A204.1 (cell line): ENCODE results near the gene DKK2.
"Not testable (repeated sequence)": the region's sequence is repeated elsewhere in the genome, so short reads cannot be mapped to it uniquely, and the experiment has no call there.

Experiments
- FAIRE-seq: peaks from 2 replicates; lab custom pipeline; 2012; peaks lifted over from hg19 to GRCh38; lab: Jason Lieb, UNC

DKK2 gene

GRCh38 chr4:106909486-106910188, 126.5 kb downstream of the DKK2 start:
- no peak for FAIRE-seq

- FAIRE-seq, result not testable (repeated sequence)
These were observed 128.1 kb downstream of the DKK2 start for GRCh38 chr4:106908049-106908448.

GRCh38 chr4:106907216-106907615, 128.9 kb downstream of the DKK2 start:
- no peak for FAIRE-seq

- no peak for FAIRE-seq
These were observed 129.4 kb downstream of the DKK2 start for GRCh38 chr4:106906728-106907127.

- peak; percentile 79 for FAIRE-seq
These were observed 137.4 kb downstream of the DKK2 start for GRCh38 chr4:106898621-106899230.

GRCh38 chr4:106893903-106894302, 142.2 kb downstream of the DKK2 start:
- no peak for FAIRE-seq

- FAIRE-seq, result no peak
These were observed 142.7 kb downstream of the DKK2 start for GRCh38 chr4:106893395-106893881.

- no peak for FAIRE-seq
These were observed 143.3 kb downstream of the DKK2 start for GRCh38 chr4:106892786-106893185.

- no peak for FAIRE-seq
These were observed 160.8 kb downstream of the DKK2 start for GRCh38 chr4:106875340-106875739.
